Measurements from ENCODE around the gene JDP2. TPM values are rescaled to one million over a fixed set of nuclear protein-coding genes. Genes with fewer than 3 reads are reported as not detected.

Gene JDP2
- total RNA-seq, 1 experiment from 2014 or later, result 76.1 TPM

DNA sequence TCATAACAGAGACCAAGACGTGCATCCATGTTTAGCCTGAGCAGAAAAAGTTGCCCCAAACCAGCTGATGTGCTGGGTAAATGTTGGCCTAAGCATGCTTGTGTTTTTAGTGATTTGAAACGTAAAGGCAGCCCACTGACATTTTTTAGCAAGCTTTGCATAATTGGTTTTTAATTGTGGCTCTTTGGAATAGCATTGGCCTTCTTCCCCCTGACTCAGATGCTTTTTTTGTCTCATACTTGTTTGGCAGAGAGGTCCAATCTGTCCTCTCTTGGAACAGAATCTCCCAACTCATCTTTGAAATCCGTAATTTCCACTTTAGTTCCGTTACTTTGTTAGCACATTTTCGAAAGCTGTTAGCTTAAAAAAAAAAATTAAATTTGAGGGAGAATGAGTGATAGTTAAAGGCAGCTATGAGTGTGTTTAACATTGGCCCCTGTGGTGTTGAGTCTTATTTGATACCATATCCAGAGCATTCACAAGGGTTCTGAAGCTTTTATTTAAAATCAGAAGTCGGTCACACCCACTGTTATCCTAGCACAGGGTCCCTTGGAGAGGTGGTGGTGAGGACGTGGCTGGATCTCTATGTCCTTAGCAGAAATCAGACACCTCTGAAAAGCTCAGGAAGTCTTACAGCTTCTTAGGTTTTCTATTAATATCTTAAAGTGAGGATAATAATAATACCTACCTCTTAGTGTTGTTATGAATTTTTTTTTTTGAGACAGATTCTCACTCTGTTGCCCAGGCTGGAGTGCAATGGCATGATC is 15.6 kb downstream of the JDP2 start:
- no peaks in the 10 kb centered on the region for H3K27me3 ChIP-seq
- no peak for DNase-seq
- H3K4me3 ChIP-seq, result no peak overlapping the region
- H3K9me3 ChIP-seq, result no peaks in the 10 kb centered on the region
- peaks cover 40% of the 10 kb centered on the region for H3K36me3 ChIP-seq

DNA sequence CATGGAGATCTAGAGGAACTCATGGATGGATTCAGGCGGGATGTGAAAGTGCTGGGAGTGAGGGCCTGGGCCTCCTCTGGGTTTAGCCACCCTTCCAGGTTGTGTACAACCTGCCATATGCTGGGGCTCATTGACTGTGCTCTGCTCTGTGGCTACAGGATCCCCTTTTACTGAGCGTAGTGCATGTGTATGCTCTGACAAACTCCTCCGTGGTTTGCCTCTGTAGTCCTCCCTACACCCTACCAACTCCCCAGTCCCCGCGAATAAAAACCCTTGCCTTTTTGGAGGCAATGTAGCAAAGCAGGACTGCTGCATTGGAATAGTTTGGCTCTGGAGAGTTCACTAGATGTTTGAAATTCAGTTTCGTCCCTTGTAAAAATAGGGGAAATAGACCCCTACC is 17.4 kb downstream of the JDP2 start:
- DNase-seq, result no peak
- Histone ChIP-seq H3K9me3 (no peaks in the 10 kb centered on the region), H3K4me3 (no peak overlapping the region), H3K36me3 (peaks cover 40% of the 10 kb centered on the region), H3K27me3 (no peaks in the 10 kb centered on the region)

DNA sequence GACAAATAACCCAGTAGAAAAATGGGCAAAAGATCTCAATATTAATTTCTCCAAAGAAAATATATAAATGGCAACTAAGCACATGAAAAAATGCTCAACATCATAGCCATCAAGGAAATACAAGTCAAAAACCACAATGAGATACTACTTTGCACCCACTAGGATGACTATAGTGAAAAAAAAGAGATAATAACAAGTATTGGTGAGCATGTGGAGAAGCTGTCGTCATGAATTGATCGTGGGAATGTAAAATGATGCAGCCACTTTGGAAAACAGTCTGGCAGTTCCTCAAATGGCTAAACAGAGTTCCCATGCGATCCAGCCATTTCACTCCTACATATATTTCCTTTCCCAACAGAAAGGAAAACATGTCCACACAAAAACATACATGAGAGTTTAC is 18.1 kb downstream of the JDP2 start:
- Histone ChIP-seq H3K9me3 (no peaks in the 10 kb centered on the region), H3K27me3 (no peaks in the 10 kb centered on the region), H3K36me3 (peaks cover 35% of the 10 kb centered on the region), H3K4me3 (no peak overlapping the region)
- DNase-seq, result no peak

DNA sequence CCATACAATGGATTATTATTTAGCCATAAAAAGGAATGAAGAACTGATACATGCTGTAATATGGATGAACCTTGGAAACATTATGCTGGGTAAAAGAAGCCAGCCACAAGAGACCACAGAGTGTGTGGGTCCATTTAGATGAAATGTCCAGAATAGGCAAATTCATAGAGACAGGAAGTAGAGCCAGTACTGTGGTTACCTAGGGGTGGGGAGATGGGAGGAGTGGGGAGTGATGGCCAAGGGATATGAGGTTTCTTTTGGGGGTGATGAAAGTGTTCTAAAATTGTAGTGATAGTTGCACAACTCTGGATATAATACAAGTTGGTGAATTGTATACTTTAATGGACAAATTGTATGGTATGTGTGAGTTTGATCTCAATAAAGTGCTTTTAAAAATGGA is 18.6 kb downstream of the JDP2 start:
- no peak for DNase-seq
- Histone ChIP-seq H3K4me3 (no peak overlapping the region), H3K36me3 (peaks cover 30% of the 10 kb centered on the region), H3K9me3 (no peaks in the 10 kb centered on the region), H3K27me3 (no peaks in the 10 kb centered on the region)

DNA sequence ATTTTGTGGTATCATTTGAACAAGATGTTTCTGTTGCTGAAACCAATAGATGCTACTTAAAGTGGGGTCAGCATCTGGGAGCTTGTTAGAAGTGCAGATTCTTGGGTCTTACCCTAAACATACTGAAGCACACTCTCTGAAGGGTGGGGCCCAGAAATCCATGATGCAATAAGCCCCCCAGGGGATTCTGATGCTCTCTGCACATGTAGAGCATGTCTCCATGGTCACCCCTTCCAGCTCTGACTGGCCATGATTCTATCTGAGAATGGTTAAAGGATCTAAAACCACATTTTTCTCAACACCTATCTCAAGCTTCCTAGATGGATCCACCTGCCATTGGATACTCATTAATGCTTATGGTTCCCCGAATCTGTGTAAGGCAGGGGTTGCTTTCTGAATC is 20.4 kb downstream of the JDP2 start:
- Histone ChIP-seq H3K4me3 (no peak overlapping the region), H3K27me3 (no peaks in the 10 kb centered on the region), H3K36me3 (peaks cover 16% of the 10 kb centered on the region), H3K9me3 (no peaks in the 10 kb centered on the region)
- no peak for DNase-seq

DNA sequence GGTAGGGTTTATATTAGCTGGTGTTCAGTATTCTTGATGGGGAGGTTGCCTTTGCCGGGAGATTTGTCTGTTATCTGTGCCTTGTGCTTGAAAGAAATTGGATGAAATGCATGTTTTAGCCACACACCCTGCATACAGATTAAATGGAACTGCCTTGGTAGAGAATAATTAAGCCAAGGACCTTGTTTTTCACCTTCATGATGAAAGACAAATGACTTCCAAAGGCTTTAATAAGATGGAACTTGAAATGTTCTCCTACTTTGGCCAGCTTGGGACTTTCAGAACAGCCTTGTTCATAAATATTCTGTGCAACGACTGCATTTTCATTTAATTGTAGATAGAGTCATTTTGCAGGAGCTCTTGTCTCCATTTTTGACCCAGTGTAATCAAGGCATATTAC is 21.2 kb downstream of the JDP2 start:
- Histone ChIP-seq H3K36me3 (peaks cover 15% of the 10 kb centered on the region), H3K4me3 (no peak overlapping the region), H3K27me3 (no peaks in the 10 kb centered on the region), H3K9me3 (no peaks in the 10 kb centered on the region)
- no peak for DNase-seq

DNA sequence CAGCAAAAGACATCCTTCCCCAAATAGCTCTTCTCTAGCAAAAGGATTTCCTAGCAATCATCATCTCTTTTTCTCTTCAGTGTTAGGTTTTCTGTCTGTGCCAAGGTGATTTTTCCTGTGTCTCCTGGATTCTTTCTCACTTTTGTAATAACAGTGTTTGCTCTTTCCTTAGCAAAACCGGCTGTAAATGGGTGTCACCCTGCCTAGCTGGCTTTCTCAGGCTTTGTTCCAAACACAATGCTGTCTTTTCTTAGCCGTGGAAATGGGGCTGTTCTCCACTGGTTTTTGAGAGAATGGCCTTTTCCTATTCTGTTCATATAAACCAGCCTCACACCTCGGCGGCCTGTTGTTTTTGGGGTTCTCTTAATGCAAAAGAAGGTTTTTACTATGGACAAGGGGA is 21.9 kb downstream of the JDP2 start:
- Histone ChIP-seq H3K9me3 (no peaks in the 10 kb centered on the region), H3K27me3 (no peaks in the 10 kb centered on the region), H3K4me3 (no peak overlapping the region), H3K36me3 (peaks cover 9% of the 10 kb centered on the region; the same call in 1 of the 2 replicates)
- no peak for DNase-seq

DNA sequence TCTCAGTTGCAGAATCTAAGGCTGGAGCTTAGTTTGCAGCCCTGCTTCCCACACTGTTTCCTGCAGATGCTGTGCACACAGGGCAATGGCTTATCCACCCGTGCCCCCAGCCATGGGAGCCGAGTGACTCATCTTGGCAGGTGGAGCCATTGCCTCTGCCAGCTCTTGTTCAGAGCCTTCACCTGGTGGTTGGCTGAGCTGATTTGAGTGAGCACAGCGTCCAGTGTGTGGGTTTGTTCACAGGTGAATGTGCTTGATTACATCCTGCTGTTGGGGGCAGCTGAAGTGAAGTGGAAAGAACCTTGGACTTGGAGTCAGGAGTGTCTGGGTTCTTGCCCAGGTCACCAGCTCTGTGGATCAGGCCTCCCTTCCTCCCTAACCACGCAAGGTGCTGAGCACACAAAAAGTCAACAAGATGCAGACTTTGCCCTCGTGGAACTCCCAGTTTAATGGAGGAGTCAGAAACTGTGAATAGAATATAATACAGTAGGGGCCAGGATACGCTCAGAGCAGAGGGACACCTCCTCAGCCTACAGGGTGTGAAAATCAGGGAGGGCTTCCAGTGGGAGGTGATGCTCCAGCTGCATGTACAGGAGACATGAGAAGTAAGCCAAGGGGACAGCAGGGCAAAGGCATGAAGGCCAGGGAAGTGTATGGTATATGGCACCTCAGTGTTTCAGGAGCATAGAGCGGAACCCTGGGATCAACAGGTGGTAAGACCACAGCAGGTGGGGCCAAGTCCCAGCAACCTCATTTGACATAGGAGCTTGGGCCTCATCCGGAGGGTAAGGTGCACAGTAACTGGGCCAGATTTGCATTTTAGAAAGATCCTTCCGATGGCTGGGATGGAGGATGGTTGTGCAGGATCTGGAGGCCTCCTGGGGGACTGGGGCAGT is 22.8 kb downstream of the JDP2 start:
- peaks cover 11% of the 10 kb centered on the region for H3K36me3 ChIP-seq
- no peaks in the 10 kb centered on the region for H3K9me3 ChIP-seq
- H3K27me3 ChIP-seq, result no peaks in the 10 kb centered on the region
- no peak overlapping the region for H3K4me3 ChIP-seq
- DNase-seq, result peak; percentile 49

DNA sequence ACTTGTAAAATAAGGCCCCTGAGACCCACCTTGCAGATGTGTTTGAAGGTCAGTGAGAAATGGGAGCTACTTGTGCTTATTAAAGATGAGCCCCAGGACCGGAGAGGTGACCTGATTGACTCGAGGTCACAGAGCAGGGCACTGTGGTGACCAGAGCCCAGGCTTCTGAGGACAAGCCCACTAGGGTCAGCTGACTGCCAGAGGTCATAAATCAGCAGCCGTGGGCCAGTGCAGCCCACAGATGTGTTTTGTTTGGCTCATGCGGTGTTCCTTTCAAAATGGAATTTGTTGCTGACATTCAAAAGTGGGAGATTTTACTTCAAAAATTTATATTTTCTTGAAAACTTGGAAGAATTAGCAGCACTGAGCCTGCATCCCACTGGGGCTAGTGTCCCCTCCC is 24.5 kb downstream of the JDP2 start:
- Histone ChIP-seq H3K36me3 (peaks cover 8% of the 10 kb centered on the region), H3K4me3 (no peak overlapping the region), H3K27me3 (no peaks in the 10 kb centered on the region), H3K9me3 (no peaks in the 10 kb centered on the region)
- no peak for DNase-seq

DNA sequence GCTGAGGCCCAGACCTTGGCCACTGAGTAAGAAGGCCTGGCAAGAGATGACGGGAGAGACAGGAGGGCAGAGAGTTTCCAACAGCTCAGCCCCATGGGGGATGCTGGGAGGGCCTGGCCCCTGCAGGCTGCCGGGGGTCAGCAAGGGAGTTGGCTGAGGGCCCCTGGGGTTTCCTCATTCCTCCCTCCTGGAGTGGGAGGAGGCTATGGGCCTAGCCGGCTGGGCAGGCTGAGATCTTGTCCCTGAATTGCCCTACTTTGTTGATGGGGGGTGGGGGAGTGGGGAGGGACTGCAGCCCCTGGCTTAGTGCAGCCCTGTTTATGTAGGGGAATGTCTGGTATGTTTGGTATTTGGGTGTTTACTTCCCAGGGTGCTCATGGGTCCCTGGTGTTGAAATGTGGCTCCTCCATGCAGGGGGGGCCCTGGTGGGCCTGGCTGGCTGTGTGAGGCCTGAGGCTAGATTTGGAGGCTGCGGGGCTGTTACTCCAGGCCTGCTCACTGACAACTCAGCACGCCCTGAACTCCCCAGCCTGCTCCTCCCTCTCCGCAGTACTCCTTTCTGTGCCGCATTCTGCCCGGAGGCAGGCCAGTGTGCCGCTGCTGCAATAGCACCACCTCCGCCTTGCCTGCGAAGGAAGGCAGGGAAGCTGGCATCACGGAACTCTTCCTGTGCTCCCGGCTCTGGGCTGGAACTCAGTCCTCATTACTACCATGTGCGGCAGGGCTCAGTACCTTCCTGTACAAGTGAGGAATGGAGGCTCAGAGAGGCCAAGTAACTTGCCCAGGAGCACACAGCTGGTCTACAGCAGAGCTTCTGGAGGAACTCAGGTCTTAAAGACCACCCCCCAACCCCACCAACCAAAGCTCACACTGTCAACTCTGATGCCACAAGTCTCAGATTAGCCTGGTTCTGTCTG is 25.3 kb downstream of the JDP2 start:
- Histone ChIP-seq H3K9me3 (no peaks in the 10 kb centered on the region), H3K4me3 (no peak overlapping the region), H3K27me3 (no peaks in the 10 kb centered on the region), H3K36me3 (peaks cover 8% of the 10 kb centered on the region)
- peak; percentile 60 for DNase-seq

DNA sequence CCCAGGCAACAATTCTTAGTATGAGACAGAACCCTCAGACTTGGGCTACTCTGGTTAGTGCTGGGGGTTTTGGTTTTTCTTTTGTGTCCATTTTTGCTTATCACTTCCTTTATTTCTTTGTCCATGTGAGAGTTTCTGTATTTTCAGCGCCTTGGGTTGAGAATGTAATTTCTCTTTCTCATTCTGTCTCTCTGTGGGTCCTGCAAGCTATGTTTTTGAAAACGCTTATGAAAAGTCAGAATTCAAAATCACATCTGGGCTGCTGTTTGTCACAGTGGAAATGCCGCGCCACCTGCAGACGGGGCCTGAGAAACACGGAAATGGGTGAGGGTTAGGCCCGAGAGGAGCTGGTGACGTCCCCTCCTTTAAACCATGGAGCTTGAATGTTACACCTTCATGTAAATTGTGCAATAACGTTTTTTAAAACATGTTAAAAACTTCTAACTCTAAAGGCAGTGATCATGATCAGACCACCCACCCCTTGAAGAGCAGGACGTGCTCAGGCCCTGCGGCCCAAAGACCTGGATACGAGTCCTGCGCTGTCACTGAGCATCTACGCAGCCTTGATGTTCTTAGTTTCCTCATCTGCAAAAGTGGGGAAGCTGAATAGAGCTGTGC is 26.1 kb downstream of the JDP2 start:
- Histone ChIP-seq H3K27me3 (no peaks in the 10 kb centered on the region), H3K9me3 (no peaks in the 10 kb centered on the region), H3K4me3 (no peak overlapping the region), H3K36me3 (peaks cover 11% of the 10 kb centered on the region)
- no peak for DNase-seq

DNA sequence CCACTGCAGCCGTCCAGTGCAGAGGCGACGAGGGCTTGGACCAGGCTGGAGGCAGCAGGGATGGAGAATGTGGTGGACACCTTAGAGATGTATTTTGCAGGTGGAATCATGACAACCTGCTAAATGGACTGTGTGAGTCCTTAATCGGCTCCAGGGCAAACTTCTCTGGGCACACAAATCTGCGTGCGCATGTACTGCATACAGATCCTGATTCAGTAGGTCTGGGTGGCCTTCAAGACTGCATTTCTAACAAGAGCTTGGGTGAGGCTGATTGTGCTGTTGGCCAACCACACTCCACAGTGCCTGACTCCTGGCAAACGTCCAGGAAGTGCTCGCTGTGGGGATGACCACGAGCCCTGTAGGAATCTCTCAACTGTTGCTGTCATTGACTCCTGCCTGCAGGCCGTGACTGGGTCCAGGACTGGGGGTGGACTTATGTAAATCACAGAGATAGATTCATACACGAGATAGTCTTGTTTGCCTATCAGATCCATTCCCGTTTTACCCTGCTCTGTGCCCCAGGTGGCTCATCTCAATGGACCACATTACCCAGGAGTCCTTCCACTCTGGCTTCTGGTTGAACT is 27.2 kb downstream of the JDP2 start:
- Histone ChIP-seq H3K4me3 (no peak overlapping the region), H3K36me3 (peaks cover 13% of the 10 kb centered on the region), H3K27me3 (no peaks in the 10 kb centered on the region), H3K9me3 (no peaks in the 10 kb centered on the region)
- peak; percentile 22 for DNase-seq

DNA sequence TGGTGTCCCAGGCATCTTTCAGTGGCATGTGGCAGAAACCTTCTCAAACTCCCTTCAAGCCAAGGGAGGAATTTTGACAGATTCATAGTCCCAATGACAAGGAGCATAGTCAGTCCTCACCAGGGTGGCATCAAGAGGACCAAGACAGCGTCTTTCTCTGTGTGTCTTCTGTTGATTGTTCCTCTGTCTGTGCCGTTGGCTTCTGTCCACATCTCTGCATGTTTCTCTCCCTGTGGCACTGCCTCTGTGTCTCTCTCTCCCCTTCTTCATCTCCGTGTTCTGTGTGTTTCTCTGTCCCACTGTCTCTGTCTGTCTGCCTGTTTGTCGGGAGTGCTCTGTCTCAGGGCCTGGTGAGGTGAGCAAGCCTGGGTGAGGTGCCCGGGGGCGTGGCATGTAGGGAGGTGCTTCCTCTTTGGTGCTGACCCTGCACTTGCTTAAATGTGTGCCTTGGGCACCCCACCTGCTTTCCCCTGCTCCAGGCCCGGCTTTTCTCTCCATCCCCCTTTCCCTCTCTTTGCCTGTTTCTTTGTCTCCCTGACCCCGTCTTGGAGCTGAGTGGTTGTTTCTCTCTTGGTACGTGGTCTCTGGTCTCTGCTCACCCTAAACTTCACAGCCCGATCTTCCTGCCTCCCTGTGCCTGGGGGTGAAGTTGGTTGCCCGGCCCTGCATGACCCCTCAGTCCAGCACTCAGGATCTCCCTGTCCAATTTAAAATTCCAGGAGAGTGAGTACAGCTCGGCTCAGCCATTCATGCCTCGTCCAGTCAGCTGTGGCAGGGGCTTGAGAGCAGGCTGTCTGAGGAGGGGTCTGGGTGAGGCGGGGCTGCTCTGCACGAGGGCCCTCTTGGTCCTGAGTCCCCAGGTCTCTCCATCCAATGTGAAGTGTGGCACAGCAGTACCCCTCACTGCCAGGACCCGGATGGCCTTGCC is 28.5 kb downstream of the JDP2 start:
- H3K4me3 ChIP-seq, result no peak overlapping the region
- H3K27me3 ChIP-seq, result no peaks in the 10 kb centered on the region
- no peak for DNase-seq
- no peaks in the 10 kb centered on the region for H3K9me3 ChIP-seq
- peaks cover 16% of the 10 kb centered on the region for H3K36me3 ChIP-seq

DNA sequence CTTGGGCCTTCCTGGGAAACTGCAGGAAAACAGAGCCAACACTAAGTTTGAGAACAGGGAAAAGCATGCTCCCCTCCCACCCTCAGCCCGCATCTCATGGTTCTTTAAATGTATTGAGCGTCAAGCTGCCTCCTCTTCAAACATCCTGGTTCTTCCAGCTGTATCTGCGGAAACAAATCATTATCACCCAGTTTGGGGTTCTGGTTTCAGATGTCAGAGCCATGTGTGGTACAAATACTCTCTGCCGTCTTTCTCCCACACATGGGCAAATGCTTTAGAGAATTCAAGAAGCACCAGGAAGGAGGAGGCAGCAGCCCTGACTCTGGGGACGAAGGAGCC is 29.1 kb downstream of the JDP2 start:
- Histone ChIP-seq H3K36me3 (peaks cover 18% of the 10 kb centered on the region), H3K27me3 (no peaks in the 10 kb centered on the region), H3K4me3 (no peak overlapping the region), H3K9me3 (no peaks in the 10 kb centered on the region)
- DNase-seq, result no peak

DNA sequence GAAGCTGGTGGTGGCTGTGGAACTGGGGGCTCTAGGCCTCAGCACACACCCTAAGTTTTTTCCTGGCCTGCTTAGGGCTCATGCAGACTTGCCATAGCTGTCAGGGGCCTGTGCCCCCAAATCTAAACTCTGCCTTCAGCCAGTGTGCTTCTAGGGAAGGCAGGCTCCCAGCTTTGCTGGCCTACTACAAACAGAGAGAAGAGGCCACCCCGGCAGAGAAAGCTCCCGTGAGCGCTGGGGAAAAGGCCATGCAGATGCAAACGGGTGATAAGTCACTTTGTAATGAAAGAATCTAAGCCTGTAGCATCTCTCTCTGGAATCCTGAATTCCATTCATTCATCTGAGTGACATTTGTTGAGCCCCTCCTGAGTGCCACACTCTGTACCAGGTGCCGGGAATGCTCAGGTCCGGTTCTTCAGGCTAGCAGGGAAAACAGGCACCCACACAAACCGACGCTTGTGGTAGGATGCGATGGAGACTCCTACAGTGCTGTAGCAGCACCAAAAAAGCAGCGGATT is 29.9 kb downstream of the JDP2 start:
- no peak for DNase-seq
- H3K36me3 ChIP-seq, result peaks cover 23% of the 10 kb centered on the region
- H3K9me3 ChIP-seq, result no peaks in the 10 kb centered on the region
- H3K27me3 ChIP-seq, result no peaks in the 10 kb centered on the region
- no peak overlapping the region for H3K4me3 ChIP-seq
